Measurements from ENCODE around the gene ZNF546. TPM values are rescaled to one million over a fixed set of nuclear protein-coding genes. Genes with fewer than 3 reads are reported as not detected.
A peak's percentile ranks its signal among the peaks of the same experiment; 100 is the strongest.
"Not testable (repeated sequence)": the region's sequence is repeated elsewhere in the genome, so short reads cannot be mapped to it uniquely, and the experiment has no call there.

ZNF546 gene
- total RNA-seq, 2 donors from 2014 or later = 2.5 to 2.7 TPM

DNA sequence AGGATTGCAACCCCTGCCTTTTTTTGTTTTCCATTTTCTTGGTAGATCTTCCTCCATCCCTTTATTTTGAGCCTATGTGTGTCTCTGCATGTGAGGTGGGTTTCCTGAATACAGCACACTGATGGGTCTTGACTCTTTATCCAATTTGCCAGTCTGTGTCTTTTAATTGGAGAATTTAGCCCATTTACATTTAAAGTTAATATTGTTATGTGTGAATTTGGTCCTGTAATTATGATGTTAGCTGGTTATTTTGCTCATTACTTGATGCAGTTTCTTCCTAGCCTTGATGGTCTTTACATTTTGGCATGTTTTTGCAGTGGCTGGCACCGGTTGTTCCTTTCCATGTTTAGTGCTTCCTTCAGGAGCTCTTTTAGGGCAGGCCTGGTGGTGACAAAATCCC lies 44.9 kb downstream of the ZNF546 start:
- peaks cover 16% of the 10 kb centered on the region for H3K36me3 Mint-ChIP-seq (ENCODE audit: low read depth)
- H3K4me1 Mint-ChIP-seq; H3K9me3 ChIP-seq (ENCODE audit: control insufficient read depth, low read length, poor library complexity, severe bottlenecking); H3K27me3 Mint-ChIP-seq; ATAC-seq; H3K27ac Mint-ChIP-seq; H3K4me3 Mint-ChIP-seq; DNase-seq: not testable (repeated sequence)

DNA sequence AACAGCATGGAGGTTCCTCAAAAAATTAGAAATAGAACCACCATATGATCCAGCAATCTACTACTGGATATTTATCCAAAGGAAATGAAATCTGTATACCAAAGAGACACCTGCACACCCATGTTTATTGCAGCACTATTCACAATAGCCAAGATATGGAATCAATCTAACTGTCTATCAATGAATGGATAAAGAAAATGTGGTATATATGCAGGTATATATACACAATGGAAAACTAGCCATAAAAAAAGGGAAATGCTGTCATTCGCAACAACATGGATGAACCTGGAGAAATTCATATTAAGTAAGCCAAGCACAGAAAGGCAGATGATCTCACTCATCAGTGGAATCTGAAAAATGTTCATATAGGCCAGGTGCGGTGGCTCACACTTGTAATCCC lies 56.6 kb downstream of the ZNF546 start:
- H3K36me3 Mint-ChIP-seq (ENCODE audit: low read depth) = peaks cover 4% of the 10 kb centered on the region
- no peak overlapping the region for H3K4me3 Mint-ChIP-seq
- ATAC-seq (no peak), DNase-seq (no peak)
- no peaks in the 10 kb centered on the region for H3K9me3 ChIP-seq (ENCODE audit: control insufficient read depth, low read length, poor library complexity, severe bottlenecking)
- H3K27ac Mint-ChIP-seq = no peak overlapping the region
- H3K27me3 Mint-ChIP-seq = no peaks in the 10 kb centered on the region
- H3K4me1 Mint-ChIP-seq = peaks cover 29% of the 10 kb centered on the region

DNA sequence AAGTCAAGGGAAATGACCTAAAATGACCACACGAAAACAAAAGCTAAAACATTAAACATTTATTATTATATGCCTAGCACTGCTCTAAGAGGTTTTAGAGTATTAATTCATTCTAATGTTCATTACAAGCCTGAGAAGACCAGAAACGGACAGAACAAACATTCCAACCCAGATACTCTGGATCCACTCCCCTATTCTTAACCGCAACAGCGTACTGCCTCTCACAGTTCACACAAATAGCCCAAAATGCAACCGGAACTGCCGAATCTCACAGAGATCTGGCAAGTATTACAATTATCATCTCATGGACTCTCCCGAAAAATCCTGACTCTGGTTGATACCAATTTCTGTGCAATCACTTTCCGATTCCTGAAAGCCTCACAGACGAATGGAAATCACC lies 57.8 kb downstream of the ZNF546 start:
- peaks cover 4% of the 10 kb centered on the region for H3K9me3 ChIP-seq (ENCODE audit: control insufficient read depth, low read length, poor library complexity, severe bottlenecking)
- Mint-ChIP-seq H3K27me3 (no peaks in the 10 kb centered on the region), H3K36me3 (ENCODE audit: low read depth) (peaks cover 5% of the 10 kb centered on the region), H3K4me1 (peaks cover 29% of the 10 kb centered on the region), H3K4me3 (peak overlapping the region; percentile 97), H3K27ac (no peak overlapping the region)
- ATAC-seq (no peak), DNase-seq (no peak)

DNA sequence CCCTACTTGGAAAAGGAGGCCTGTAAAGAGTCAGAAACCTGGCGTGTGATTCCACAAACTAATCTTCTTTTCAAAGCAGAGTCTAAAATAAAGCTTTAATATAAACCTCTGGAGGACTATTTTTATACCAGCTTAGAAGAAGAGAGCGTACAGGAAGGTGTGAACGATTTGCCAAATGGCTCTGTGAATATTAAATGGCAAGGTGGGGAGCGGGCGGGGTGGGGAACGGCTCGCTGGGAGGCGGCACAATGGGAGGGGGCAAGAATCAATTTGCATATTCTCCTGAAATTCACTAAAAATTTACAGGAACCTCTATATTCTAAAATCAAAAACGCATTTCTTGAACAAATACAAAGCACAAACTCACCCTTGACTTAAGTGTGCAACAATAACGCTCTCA lies 58.2 kb downstream of the ZNF546 start:
- Mint-ChIP-seq H3K27me3 (no peaks in the 10 kb centered on the region), H3K4me1 (peaks cover 29% of the 10 kb centered on the region), H3K27ac (peak overlapping the region; percentile 96), H3K36me3 (ENCODE audit: low read depth) (peaks cover 5% of the 10 kb centered on the region), H3K4me3 (peak overlapping the region; percentile 97)
- H3K9me3 ChIP-seq (ENCODE audit: control insufficient read depth, low read length, poor library complexity, severe bottlenecking) = peaks cover 4% of the 10 kb centered on the region
- no peak for ATAC-seq
- DNase-seq = no peak

DNA sequence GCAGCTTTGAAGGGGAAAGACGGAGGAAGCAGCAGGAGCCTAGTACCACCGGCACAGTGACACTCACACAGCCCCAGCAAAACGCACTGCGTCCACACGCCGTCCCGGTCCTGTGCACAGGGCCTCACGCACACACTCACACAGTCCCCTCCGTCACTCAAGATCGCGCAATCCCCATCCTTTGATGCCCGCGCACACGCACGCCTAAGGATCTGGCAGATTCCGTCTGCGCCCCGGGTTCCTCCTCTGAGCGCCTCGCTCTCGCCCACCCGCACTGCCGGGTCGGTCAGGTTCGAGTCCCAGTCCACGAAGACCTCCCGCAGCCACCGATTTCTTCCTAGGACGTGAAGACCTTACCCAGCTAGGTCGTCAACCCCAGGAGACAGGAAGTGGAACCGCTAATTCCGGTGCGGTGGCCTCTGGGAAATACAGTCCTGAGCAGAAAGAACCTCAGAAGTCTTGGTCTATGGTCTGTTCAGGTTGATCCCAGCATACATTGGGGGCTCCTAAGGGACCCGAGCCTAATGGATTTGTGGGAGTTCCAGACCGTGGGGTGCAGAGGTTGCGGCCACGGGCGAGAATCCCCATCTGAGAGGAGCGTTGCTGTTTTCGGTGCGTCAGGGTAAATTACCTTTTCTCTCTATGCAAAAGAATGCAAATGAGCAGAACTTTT lies 59.1 kb downstream of the ZNF546 start, which contains the start of gene ZNF780B:
ZNF780B (minus strand) TSS at position 400 of the 673 bp plus-strand sequence. CDS start 5,899 bp downstream, outside the sequence.
- H3K9me3 ChIP-seq (ENCODE audit: control insufficient read depth, low read length, poor library complexity, severe bottlenecking) = peaks cover 4% of the 10 kb centered on the region
- H3K4me3 Mint-ChIP-seq = peak within 1 kb of the TSS; percentile 97
- peak within 1 kb of the TSS; percentile 96 for H3K27ac Mint-ChIP-seq
- DNase-seq (peak; percentile 24 to 35 (median 35)), ATAC-seq (peak; percentile 95)
- H3K4me1 Mint-ChIP-seq = peaks cover 29% of the 10 kb centered on the region
- H3K36me3 Mint-ChIP-seq (ENCODE audit: low read depth) = peaks cover 2% of the 10 kb centered on the region
- H3K27me3 Mint-ChIP-seq = no peaks in the 10 kb centered on the region

DNA sequence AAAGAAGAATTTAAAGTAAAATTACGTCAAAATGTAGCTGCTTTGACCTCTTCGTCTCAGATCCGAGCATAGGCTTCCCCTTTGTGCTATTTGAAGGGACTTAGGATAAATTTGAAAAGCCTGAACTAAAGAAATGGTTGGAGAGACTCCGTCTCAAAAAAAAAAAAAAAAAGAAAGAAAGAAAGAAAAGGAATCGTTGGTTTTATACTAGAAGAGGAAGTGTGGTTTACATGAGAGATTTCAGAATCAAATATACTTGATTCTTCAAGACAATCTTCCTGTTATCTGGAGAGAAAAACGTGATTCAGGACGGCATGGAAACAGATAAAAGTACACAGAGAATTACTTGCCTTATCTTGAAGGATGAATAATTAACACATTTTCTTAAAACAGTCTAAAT lies 59.6 kb downstream of the ZNF546 start:
- H3K9me3 ChIP-seq (ENCODE audit: control insufficient read depth, low read length, poor library complexity, severe bottlenecking) = peaks cover 4% of the 10 kb centered on the region
- H3K4me3 Mint-ChIP-seq = peak overlapping the region; percentile 97
- peaks cover 29% of the 10 kb centered on the region for H3K4me1 Mint-ChIP-seq
- peaks cover 2% of the 10 kb centered on the region for H3K36me3 Mint-ChIP-seq (ENCODE audit: low read depth)
- peak overlapping the region; percentile 96 for H3K27ac Mint-ChIP-seq
- H3K27me3 Mint-ChIP-seq = no peaks in the 10 kb centered on the region
- DNase-seq (no peak), ATAC-seq (no peak)

DNA sequence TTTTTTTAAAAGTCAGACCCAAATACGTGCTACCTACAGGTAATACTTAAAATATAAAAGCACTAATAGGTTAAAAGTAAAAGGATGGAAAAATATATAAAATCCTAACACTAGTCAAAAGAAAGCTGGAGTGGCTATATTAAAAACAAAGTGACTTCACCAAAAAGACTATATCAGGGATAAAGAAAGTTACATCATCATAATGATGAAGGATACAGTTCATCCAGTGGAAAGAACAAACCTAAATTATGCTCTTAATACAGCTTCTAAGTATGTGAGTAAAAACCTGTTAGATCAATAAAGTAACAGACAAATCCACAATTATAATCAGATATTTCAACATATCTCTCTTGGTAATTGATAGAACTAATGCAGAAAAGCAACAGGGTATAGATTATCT lies 60.3 kb downstream of the ZNF546 start:
- DNase-seq (no peak), ATAC-seq (no peak)
- H3K36me3 Mint-ChIP-seq (ENCODE audit: low read depth) = peaks cover 2% of the 10 kb centered on the region
- peaks cover 29% of the 10 kb centered on the region for H3K4me1 Mint-ChIP-seq
- H3K27ac Mint-ChIP-seq = no peak overlapping the region
- no peaks in the 10 kb centered on the region for H3K27me3 Mint-ChIP-seq
- H3K4me3 Mint-ChIP-seq = no peak overlapping the region
- peaks cover 4% of the 10 kb centered on the region for H3K9me3 ChIP-seq (ENCODE audit: control insufficient read depth, low read length, poor library complexity, severe bottlenecking)

DNA sequence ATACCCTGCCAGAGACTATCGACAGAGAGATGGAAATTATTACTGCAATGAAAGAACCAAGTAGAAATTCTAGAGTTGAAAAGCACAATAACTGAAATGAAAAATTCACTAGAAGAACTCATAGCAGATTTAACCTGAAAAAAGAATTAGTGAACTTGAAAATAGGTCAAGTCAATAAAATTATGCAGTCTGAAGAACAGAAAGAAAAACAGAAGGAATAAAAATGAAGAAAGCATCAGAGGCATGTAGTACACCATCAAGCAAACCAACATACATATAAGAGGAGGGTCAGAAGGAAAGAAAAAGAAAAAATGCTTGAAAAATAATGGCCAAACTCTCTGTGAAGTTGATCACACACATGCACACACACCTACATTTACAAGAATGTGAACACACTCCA lies 62.8 kb downstream of the ZNF546 start:
- H3K36me3 Mint-ChIP-seq (ENCODE audit: low read depth) = peaks cover 2% of the 10 kb centered on the region
- peaks cover 15% of the 10 kb centered on the region for H3K4me1 Mint-ChIP-seq
- no peak for DNase-seq
- no peaks in the 10 kb centered on the region for H3K27me3 Mint-ChIP-seq
- peaks cover 7% of the 10 kb centered on the region for H3K9me3 ChIP-seq (ENCODE audit: control insufficient read depth, low read length, poor library complexity, severe bottlenecking)
- no peak overlapping the region for H3K27ac Mint-ChIP-seq
- no peak for ATAC-seq
- no peak overlapping the region for H3K4me3 Mint-ChIP-seq

DNA sequence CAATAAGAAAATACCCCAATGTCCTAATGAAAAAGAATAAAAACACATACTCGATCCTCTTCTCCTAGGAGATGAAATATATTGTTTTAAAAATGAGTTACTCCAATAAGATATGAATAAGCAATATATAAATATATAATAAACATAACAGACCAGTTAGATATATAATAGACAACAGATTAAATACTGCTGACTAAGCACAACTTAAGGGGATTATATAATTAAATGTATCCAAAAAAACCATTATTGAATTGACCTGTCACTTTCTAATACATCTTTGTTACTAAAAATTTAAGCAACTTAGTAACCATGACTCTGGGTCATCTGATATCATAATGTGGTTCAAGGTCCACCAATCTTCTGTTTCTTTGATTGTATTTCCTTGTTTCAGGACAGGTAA lies 73.2 kb downstream of the ZNF546 start:
- Mint-ChIP-seq H3K4me1 (no peaks in the 10 kb centered on the region), H3K27me3 (no peaks in the 10 kb centered on the region), H3K4me3 (no peak overlapping the region), H3K36me3 (ENCODE audit: low read depth) (no peaks in the 10 kb centered on the region), H3K27ac (no peak overlapping the region)
- DNase-seq (no peak), ATAC-seq (no peak)
- H3K9me3 ChIP-seq (ENCODE audit: control insufficient read depth, low read length, poor library complexity, severe bottlenecking) = peaks cover 5% of the 10 kb centered on the region

Other genes starting within 250 kb of the ZNF546 start
- not detected for gene LEUTX, start 218.2 kb upstream of the ZNF546 start, total RNA-seq
- 10 to 100 TPM; 47.5 to 55.5 TPM for gene DYRK1B, start 162.9 kb upstream of the ZNF546 start, total RNA-seq
- 100 to 1,000 TPM; 255 to 264 TPM for gene FBL, start 150.7 kb upstream of the ZNF546 start, total RNA-seq
- gene FCGBP, start 62.4 kb upstream of the ZNF546 start, total RNA-seq = 10 to 100 TPM in 1 of 2 donors, 1 to 10 TPM in 1; 9.1 to 10.1 TPM
- gene PSMC4, start 25.9 kb upstream of the ZNF546 start, total RNA-seq = 10 to 100 TPM; 82.2 to 87.5 TPM
- 10 to 100 TPM; 15.1 to 16.8 TPM for gene ZNF780B, start 59.2 kb downstream of the ZNF546 start, total RNA-seq
- 1 to 10 TPM; 6.4 to 9.5 TPM for gene ZNF780A, start 93.9 kb downstream of the ZNF546 start, total RNA-seq
- gene MAP3K10, start 194.4 kb downstream of the ZNF546 start, total RNA-seq = 10 to 100 TPM; 20.7 to 28.5 TPM
- gene TTC9B, start 221.3 kb downstream of the ZNF546 start, total RNA-seq = not detected
- gene CCNP, start 229.6 kb downstream of the ZNF546 start, total RNA-seq = 1 to 10 TPM in 1 of 2 donors, under 1 TPM in 1; 0.77 to 1.5 TPM

Measured in T-helper 17 cell (primary cell).